Ascending aorta (tissue), 2 donors: ENCODE data around the gene ENAH. TPM values are rescaled to one million over a fixed set of nuclear protein-coding genes. Genes with fewer than 3 reads are reported as not detected.

Source experiments
- DNase-seq, 2 donors: peaks; one replicate each; pipeline ENCODE4 v3.0.0-alpha.2; 2019; ENCODE audit warnings: low spot score in 2 of 2
- H3K27ac ChIP-seq, 2 donors: fragments of 200-600 bp; sonication (generic); one replicate each; pipeline ENCODE4 v1.5.1; 2016 to 2017; ENCODE audit warnings: mild to moderate bottlenecking in 1 of 2
- H3K27me3 ChIP-seq: fragments of 200-600 bp; sonication (generic); one replicate; pipeline ENCODE4 v1.5.1; 2017
- H3K36me3 ChIP-seq, 2 donors: fragments of 200-600 bp; sonication (generic); one replicate each; pipeline ENCODE4 v1.5.1; 2016
- H3K4me1 ChIP-seq, 2 donors: fragments of 200-600 bp; sonication (generic); one replicate each; pipeline ENCODE4 v1.5.1; 2016 to 2017; ENCODE audit warnings: mild to moderate bottlenecking in 1 of 2
- H3K4me3 ChIP-seq, 2 donors: fragments of 200-600 bp; sonication (generic); one replicate each; pipeline ENCODE4 v1.5.1; 2016 to 2017; ENCODE audit warnings: mild to moderate bottlenecking in 1 of 2
- H3K9me3 ChIP-seq, 2 donors: fragments of 200-600 bp; sonication (generic); one replicate each; pipeline ENCODE4 v1.5.1; 2016
- intact Hi-C: fragments of 100-400 bp; cut with DNase I; formaldehyde crosslinking; loops from one replicate; pipeline ENCODE4 v1.15.1; 2023
- total RNA-seq: library from RNA; depleted of rRNA; stranded (reverse); fragments of >200 nt; gene quantifications from one replicate; pipeline ENCODE4 v1.1.0, GENCODE V29; 2016
- TF ChIP-seq, protein P1 (sequence below), 3 experiments: fragments of 200-600 bp in 2 of 3; fragments of 450-650 bp in 1 of 3; sonication (generic) in 2 of 3; IDR thresholded peaks; one replicate each; pipeline ENCODE4 v1.5.1; 2016 to 2019; ENCODE audit warnings: antibody characterized with exemption in 3 of 3, mild to moderate bottlenecking in 1 of 3, moderate library complexity in 1 of 3

Gene ENAH
- total RNA-seq, 1 donor from 2014 or later: 103 TPM

DNA sequence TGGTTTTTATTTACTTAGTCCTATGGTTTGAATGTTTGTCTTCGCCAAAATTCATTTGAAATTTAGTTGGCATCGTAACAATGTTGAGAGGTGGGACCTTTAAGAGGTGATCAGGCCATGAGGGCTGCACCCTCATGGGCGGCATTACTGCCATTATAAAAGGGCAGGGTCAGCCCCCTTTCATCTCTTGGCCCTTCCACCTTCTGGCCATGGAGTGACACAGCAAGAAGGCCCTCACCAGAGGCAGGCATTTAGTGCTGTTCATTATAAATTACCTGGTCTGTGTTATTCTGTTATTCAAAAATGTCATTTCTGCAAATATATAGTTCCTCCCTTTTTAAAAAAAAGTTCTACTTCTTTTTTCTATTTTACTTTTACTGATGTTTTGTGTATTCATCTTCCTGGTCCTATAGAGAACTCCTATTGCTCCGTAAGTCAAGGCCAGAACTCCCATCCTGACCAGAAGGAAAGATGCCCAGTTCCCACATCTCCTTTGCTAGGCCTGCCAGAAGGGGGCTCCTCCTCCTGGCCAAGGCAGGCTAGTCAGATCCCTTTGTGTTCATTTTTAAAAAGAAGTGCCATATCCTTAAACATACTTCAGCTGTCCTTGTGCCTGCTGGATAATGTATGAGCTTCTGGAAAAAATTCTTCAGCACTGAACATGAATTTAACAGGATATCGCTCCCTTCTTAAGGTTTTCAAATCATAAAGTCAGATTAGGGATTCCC is 215.0 kb downstream of the ENAH start:
- no peak overlapping the region for H3K27ac ChIP-seq

More for the DNA sequence above, 215.0 kb downstream of the ENAH start:
- TF ChIP-seq, protein P1, sequence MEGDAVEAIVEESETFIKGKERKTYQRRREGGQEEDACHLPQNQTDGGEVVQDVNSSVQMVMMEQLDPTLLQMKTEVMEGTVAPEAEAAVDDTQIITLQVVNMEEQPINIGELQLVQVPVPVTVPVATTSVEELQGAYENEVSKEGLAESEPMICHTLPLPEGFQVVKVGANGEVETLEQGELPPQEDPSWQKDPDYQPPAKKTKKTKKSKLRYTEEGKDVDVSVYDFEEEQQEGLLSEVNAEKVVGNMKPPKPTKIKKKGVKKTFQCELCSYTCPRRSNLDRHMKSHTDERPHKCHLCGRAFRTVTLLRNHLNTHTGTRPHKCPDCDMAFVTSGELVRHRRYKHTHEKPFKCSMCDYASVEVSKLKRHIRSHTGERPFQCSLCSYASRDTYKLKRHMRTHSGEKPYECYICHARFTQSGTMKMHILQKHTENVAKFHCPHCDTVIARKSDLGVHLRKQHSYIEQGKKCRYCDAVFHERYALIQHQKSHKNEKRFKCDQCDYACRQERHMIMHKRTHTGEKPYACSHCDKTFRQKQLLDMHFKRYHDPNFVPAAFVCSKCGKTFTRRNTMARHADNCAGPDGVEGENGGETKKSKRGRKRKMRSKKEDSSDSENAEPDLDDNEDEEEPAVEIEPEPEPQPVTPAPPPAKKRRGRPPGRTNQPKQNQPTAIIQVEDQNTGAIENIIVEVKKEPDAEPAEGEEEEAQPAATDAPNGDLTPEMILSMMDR (IDR thresholded peaks at IDR 0.05): no peak
- no peak for DNase-seq
- intact Hi-C loops: no loop called here
- no peaks in the 10 kb centered on the region for H3K27me3 ChIP-seq
- no peaks in the 10 kb centered on the region for H3K9me3 ChIP-seq
- no peaks in the 10 kb centered on the region for H3K4me1 ChIP-seq
- H3K4me3 ChIP-seq: no peak overlapping the region
- no peaks in the 10 kb centered on the region for H3K36me3 ChIP-seq

Other genes starting within 250 kb of the ENAH start
- gene LBR, start 225.1 kb downstream of the ENAH start, total RNA-seq: 21.1 TPM
- gene SRP9, start 124.7 kb upstream of the ENAH start, total RNA-seq: 49.4 TPM
- 127 TPM for gene EPHX1, start 157.0 kb upstream of the ENAH start, total RNA-seq
- gene TMEM63A, start 229.3 kb upstream of the ENAH start, total RNA-seq: 41.3 TPM
- gene LEFTY1, start 236.0 kb upstream of the ENAH start, total RNA-seq: not detected